NK-92 treated with Interleukin-12 subunit alpha and Interleukin-12 subunit beta, amount 100 ng/mL, for 24 hours (cell line): Measurements from ENCODE around the gene PIK3CG.
"Not testable (repeated sequence)": the region's sequence is repeated elsewhere in the genome, so short reads cannot be mapped to it uniquely, and the experiment has no call there.

Experiments used
- DNase-seq: peaks from one replicate; lab custom pipeline; 2025; lab: John Stamatoyannopoulos, UW

PIK3CG gene

GRCh38 chr7:106865130-106866041, at the start of gene PIK3CG:
Gene PIK3CG, plus strand, starts transcription at chr7:106865282. Its CDS starts 2,280 bp downstream, at chr7:106867562.
- DNase-seq: no peak

GRCh38 chr7:106817098-106817497, 48.0 kb upstream of the PIK3CG start:
- DNase-seq: no peak

- DNase-seq: no peak
Measured at GRCh38 chr7:106818736-106819135, 46.3 kb upstream of the PIK3CG start.

- DNase-seq: no peak
Measured at GRCh38 chr7:106819546-106819945, 45.5 kb upstream of the PIK3CG start.

- DNase-seq: no peak
Measured at GRCh38 chr7:106820321-106821217, 44.5 kb upstream of the PIK3CG start.

- no peak for DNase-seq
Measured at GRCh38 chr7:106823631-106824030, 41.5 kb upstream of the PIK3CG start.

- DNase-seq: no peak
Measured at GRCh38 chr7:106824458-106824857, 40.6 kb upstream of the PIK3CG start.

- DNase-seq: no peak
Measured at GRCh38 chr7:106827626-106828025, 37.5 kb upstream of the PIK3CG start.

- DNase-seq: no peak
Measured at GRCh38 chr7:106829496-106829895, 35.6 kb upstream of the PIK3CG start.

- not testable (repeated sequence) for DNase-seq
Measured at GRCh38 chr7:106830896-106831295, 34.2 kb upstream of the PIK3CG start.

- no peak for DNase-seq
Measured at GRCh38 chr7:106836816-106837215, 28.3 kb upstream of the PIK3CG start.

- DNase-seq: no peak
Measured at GRCh38 chr7:106839511-106839910, 25.6 kb upstream of the PIK3CG start.

GRCh38 chr7:106840342-106840741, 24.7 kb upstream of the PIK3CG start:
- DNase-seq: no peak

- DNase-seq: no peak
Measured at GRCh38 chr7:106841896-106842390, 23.1 kb upstream of the PIK3CG start.

- DNase-seq: no peak
Measured at GRCh38 chr7:106844279-106844997, 20.6 kb upstream of the PIK3CG start.

GRCh38 chr7:106848049-106848448, 17.0 kb upstream of the PIK3CG start:
- DNase-seq: no peak

- no peak for DNase-seq
Measured at GRCh38 chr7:106848851-106849442, 16.1 kb upstream of the PIK3CG start.

- not testable (repeated sequence) for DNase-seq
Measured at GRCh38 chr7:106851632-106852031, 13.4 kb upstream of the PIK3CG start.

- DNase-seq: no peak
Measured at GRCh38 chr7:106853250-106853908, 11.7 kb upstream of the PIK3CG start.

- DNase-seq: no peak
Measured at GRCh38 chr7:106855540-106856132, 9.4 kb upstream of the PIK3CG start.
